Fibroblast of the aortic adventitia (primary cell): ENCODE data around the gene ESYT3. TPM values are rescaled to one million over a fixed set of nuclear protein-coding genes. Genes with fewer than 3 reads are reported as not detected.

Experiments
- DNase-seq: peaks from one replicate; pipeline ENCODE4 v3.0.0-alpha.2; 2010; ENCODE audit warnings: low read depth
- H3K4me3 ChIP-seq: 2 replicates; pipeline ENCODE4 v1.5.1; 2011; ENCODE audit warnings: low read depth, mild to moderate bottlenecking, control low read depth, low read length, moderate library complexity
- total RNA-seq: library from RNA; depleted of rRNA; stranded (reverse); fragments of >200 nt; gene quantifications from 2 replicates; pipeline ENCODE4 v1.2.3, GENCODE V29; 2012; ENCODE audit warnings: low replicate concordance
- TF ChIP-seq, protein P1 (sequence below): IDR thresholded peaks from 2 replicates; pipeline ENCODE4 v1.5.1; 2011; ENCODE audit warnings: mild to moderate bottlenecking, low read length, control low read depth, inconsistent platforms; ENCODE audit not compliant: insufficient read depth

Gene ESYT3
- total RNA-seq, 1 donor, result 0.27 TPM

DNA sequence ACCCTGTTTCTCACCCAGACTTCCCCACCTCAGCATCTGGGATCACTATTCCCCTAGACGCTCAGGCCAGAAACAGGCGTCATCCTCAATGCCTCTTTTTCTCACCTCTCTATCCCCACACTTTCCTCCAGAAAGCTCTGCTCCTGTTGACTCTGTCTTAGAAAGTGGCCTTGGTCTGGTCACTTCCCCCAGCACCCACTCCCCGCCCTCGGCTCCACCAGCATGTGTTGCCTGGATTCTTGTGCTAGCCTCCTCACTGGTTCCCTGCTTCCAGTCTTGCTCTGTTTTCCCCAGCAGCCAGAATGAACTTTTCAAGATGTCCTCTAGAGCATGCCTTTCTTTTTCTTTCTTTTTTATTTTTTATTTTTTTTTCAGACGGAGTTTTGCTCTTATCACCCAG is 39.7 kb upstream of the ESYT3 start:
- H3K4me3 ChIP-seq, result no peak overlapping the region
- DNase-seq, result no peak
- TF ChIP-seq, protein P1, sequence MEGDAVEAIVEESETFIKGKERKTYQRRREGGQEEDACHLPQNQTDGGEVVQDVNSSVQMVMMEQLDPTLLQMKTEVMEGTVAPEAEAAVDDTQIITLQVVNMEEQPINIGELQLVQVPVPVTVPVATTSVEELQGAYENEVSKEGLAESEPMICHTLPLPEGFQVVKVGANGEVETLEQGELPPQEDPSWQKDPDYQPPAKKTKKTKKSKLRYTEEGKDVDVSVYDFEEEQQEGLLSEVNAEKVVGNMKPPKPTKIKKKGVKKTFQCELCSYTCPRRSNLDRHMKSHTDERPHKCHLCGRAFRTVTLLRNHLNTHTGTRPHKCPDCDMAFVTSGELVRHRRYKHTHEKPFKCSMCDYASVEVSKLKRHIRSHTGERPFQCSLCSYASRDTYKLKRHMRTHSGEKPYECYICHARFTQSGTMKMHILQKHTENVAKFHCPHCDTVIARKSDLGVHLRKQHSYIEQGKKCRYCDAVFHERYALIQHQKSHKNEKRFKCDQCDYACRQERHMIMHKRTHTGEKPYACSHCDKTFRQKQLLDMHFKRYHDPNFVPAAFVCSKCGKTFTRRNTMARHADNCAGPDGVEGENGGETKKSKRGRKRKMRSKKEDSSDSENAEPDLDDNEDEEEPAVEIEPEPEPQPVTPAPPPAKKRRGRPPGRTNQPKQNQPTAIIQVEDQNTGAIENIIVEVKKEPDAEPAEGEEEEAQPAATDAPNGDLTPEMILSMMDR, result no peak

DNA sequence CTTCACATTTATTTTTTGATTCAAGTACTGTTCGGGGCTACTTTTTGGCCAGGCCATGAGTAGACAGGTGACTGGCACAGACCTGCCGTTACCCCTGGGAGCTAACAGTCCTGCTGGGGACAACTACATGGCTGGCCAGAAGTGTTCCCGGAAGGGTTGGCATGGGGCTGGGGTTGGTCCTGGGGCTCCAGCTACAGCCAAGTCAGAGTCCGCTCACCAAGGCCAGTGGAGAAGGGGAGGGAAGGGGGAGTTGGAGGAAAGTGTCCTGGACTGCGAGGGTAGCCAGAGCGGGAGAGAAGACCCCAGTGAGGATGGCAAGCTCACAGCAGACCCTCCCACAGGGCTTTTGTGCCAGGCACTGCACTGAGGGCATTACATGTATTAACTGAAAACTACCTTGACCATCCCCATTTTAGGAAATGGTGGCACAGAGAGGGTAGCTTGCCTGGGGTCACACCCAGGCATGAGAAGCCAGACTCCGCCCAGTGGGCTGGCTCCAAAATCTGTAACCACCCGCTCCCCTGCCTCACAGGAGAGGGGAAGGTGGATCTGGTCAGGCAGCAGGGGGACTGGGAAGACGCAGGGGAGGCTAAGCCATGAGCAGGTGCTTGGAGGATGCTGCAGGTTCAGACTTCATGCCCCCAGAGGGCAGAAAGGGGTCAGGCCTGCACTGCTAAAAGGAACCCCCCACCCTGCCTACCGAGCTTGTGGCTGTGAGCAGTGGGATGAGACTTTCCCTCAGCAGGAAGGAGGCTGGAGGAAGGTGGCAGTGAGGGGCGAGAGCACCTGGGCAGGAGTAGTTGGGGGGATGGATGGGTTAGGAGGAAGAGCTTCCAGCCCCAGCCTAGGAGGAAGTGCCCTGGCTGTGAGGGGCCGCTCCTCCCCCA is 38.3 kb upstream of the ESYT3 start:
- TF ChIP-seq, protein P1, result no peak
- no peak for DNase-seq
- H3K4me3 ChIP-seq, result no peak overlapping the region

DNA sequence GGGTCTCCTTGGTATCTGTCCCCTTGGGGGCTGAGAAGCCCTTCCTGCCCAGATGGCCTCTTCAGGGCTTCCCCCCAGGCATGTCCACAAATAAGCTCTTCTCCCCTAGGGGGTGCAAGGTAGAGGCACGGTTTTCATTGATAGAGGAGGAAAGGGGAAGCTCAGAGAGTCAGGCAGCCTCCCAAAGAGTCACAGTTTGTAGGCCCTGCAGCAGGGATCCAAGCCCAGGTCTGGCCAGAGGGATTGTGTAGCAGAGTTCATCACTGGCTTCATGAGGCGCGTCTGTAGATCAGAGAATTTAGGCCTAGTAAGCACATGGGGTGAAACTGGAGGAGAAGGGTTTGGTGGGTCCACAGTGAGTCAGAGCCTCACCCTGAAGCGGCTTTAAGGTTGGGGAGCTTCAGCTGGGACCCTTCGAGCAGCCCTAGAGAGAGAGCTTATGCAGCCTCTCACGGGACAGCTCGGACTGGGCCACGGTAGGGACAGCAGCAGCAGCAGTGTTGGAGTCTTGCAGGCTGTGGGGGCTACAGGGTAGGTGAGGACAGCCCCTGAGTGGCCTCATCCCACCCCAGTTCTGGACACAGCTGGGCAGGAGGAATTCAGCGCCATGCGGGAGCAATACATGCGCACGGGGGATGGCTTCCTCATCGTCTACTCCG is 37.5 kb upstream of the ESYT3 start:
- DNase-seq, result no peak
- no peak overlapping the region for H3K4me3 ChIP-seq
- TF ChIP-seq, protein P1, result no peak

DNA sequence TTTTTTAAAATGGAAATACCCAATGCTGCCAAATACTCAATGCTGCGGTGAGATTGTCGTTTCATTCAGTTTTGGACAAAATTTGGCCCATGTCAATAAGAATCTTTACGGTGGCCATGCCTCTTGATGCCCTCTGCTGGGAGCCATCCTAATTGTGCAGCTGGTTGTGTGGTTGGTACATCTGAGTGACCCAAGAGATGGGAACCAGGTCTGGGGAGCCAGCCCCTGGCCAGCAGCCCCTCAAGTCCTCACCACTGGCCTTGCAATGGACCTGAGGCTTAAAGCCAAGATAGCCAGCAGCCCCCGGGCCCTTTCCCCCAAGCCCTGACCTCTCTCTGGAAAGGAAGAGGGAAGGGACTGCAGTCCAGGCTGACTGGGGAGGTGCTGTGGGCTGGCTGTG is 36.4 kb upstream of the ESYT3 start:
- H3K4me3 ChIP-seq, result no peak overlapping the region
- no peak for DNase-seq
- TF ChIP-seq, protein P1, result peak; percentile 5

DNA sequence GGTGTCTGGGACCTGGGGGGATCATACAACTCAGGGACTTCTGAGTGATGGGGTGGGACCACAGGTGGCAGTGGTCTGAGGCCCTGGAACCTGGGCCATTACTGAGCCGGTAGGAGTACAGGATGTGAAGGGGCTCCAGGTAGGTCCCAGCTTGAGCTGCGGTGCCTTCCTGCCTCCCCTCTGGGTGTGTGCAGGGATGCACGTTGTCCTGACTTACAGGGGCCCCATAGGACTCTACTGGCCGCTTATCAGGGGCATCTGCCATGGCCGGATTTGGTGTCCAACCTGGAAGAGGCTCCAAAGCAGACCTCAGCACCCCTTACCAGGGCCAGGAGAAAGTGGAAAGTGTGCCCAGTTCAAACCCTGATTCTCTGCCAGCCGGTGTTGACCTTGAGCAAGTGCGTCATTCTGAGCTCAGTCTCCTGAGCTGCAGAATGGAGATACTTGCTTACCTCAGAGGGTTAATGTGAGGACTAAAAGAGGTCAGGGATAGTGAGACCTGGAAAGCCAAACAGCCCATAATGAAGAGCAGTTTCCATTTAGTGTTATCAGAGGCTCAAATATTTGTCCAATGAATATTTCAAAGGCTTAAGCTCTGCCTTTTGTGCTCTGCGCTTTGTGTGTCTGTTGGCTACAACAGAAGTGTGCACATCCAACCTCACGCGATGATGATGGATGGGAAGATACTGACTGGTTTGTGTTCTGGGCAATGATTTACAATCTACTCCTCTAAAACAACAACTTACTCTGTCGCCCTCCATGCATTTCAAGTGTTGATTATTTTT is 35.4 kb upstream of the ESYT3 start:
- no peak for DNase-seq
- no peak overlapping the region for H3K4me3 ChIP-seq
- TF ChIP-seq, protein P1, result no peak

DNA sequence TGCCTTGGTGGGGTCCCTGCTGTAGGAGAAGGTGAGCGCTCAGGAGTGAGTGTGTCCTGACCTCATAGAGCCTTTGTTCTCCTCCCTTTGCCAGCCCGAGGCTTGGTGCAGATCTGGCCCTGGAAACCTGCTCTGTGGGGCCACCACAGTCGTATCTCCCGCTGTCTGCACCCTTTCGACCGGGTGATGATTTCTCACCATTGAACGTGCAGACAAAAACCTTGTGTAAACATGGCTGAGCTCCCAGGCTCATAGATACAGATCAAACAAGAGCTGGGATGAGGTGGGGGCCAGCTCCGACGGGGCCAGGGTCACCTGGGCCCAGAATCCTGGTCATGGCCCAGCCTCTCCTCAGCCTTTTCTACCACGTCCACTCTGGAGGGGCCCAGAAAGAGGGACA is 34.6 kb upstream of the ESYT3 start:
- no peak overlapping the region for H3K4me3 ChIP-seq
- DNase-seq, result no peak
- TF ChIP-seq, protein P1, result no peak
